Cerebellar cortex (tissue), 1 donor: ENCODE measurements around the gene GPR108.
A peak's percentile ranks its signal among the peaks of the same experiment; 100 is the strongest.
"Not testable (repeated sequence)": the region's sequence is repeated elsewhere in the genome, so short reads cannot be mapped to it uniquely, and the experiment has no call there.

ENCODE experiments used
- DNase-seq: peaks from one replicate; pipeline ENCODE4 v3.0.0-alpha.2; 2015; ENCODE audit warnings: low spot score

GPR108 gene

DNA sequence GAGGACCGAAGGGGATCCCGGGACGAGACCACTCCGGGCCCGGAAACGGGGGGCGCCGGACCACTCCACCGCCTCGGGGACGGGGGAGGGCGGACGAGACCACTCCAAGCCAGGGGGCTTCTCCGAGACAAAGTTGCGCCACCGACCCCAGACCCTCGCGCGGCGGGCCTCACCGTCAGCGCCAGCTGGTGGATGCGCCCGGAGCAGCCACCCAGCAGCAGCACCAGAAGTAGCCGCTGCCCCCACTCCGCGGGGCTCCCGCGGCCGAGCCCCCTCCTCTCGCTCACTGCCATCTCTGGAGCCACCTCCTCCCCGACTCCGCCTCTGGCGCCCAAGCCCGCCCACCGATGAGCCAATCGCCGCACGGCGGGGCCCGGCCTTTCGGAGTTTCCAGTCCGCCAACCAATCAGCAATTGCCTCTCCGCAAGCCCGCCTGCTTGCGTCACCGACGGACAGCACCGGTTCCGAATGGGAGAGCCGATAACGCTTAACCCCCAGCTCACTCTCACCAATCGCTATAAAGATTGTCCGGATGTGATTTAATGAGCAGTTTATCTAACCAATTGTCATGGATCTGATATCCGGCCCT, at the start of gene GPR108:
Gene GPR108 (minus strand): TSS at position 297 of the 589 bp plus-strand sequence. CDS start 4 bp downstream, at position 293.
- DNase-seq, result peak; percentile 100

DNA sequence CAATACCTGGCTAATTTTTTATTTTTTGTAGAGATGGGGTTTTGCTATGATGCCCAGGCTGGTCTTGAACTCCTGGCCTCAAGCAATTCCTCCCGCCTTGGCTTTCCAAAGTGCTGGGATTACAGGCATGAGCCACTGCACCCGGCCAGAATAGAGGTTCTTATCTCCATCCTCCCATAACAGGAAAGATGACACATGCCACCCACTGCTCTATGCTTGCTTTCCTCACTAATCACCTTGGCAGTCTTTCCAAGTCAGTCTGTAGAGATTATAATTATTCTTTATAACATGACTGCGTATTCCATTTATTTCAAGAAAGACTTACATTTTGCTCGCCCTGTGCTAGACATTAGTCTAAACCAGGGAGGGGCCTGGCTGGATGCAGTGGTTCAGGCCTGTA, 41.8 kb upstream of the GPR108 start:
- no peak for DNase-seq

DNA sequence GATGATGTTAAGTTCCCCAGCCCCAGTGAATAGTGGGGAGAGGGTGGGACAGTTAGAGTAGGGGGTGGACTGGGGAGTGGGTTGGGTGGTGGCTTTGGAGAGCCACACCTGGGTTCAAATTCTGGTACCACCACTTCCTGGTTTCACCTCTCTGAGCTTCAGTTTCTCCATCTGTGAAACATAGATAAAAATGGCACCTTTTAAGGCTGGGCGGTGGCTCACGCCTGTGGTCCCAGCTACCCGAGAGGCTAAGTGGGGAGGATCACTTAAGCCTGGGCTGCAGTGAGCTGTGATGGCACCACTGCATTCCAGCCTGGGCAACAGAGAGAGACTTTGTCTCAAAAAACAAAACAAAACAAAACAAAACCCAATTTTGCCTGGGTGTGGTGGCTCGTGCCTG, 41.0 kb upstream of the GPR108 start:
- no peak for DNase-seq

DNA sequence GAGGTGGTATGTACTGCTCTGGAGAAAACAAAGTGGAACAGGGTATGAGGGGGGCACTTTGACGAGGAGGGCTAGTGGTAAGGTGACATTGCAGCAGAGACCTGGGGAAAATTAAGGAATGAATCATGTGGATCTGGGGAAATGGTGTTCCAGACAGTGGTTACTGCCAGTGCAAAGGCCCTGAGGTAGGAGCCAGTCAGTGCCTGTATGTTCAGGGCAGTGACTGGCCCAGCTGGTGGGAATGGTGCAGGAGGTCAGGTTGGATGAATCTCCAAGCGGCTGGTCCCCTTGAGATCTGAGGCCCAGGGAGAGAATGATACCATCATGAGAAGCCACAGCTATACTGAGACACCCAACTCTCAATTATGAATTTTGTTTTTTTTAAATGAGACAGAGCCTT, 40.1 kb upstream of the GPR108 start:
- DNase-seq, result no peak

DNA sequence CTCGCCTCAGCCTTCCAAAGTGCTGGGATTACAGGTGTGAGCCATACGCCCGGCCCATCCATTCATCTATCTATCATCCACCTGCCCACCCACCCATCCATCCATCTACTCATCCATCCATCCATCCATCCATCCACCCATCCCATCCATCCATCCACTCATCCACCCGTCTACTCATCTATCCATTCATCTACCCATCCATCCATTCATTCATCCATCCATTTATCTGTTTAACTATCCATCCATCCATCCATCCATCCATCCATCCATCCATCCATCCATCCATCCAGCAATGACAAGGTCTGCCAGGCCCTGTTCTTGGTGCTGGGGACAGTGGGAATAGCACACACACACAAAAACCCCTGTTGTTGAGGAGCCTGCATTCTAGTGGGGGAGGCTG, 39.6 kb upstream of the GPR108 start:
- no peak for DNase-seq

DNA sequence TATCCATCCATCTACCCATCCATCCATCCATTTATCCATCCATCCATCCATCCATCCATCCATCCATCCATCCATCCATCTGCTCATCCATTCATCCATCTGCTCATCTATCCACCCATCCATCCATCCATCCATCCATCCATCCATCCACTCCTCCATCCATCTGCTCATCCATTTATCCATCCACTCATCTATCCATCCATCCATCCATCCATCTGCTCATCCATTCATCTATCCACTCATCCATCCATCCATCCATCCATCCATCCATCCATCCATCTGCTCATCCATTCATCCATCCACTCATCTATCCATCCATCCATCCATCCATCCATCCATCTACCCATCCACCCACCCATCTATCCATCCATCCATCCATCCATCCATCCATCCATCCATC, 38.7 kb upstream of the GPR108 start:
- not testable (repeated sequence) for DNase-seq

DNA sequence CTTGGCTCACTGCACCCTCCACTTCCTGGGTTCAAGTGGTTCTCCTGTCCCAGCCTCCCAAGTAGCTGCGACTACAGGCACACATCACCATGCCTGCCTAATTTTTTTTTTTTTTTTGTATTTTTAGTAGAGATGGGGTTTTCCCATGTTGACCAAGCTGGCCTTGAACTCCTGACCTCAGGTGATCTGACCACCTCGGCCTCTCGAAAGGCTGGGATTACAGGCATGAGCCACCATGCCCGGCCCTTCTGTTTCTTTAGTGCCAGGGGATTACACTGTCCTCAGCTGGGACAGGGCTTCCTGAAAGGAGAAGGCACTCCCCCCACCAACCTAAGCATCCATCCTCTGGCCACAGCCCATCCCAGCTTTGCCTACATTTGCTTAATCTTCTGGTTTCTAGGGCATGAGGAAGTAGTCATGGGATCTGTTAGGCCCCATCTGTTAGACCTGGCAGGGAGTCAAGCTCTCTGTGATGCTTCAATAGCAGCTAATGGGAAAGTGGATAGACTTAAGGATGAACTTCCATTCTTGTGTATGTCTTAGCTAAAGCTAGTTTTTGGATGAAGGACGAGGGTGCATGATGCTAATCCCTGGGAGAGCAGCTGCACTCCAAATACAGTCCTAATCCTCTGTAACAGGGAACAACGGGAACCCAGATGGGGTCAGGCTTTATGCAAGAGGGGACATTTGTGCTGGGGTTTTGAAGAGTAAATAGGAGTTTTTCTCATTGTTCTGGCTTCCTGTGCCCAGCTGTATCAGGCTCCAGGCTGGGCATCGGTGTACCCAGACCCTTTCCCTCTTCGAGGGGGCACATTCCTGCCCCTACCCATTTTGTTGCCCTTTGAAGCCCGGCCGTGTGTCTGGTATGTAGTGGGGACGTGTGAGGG, 37.7 kb upstream of the GPR108 start:
- DNase-seq, result no peak

DNA sequence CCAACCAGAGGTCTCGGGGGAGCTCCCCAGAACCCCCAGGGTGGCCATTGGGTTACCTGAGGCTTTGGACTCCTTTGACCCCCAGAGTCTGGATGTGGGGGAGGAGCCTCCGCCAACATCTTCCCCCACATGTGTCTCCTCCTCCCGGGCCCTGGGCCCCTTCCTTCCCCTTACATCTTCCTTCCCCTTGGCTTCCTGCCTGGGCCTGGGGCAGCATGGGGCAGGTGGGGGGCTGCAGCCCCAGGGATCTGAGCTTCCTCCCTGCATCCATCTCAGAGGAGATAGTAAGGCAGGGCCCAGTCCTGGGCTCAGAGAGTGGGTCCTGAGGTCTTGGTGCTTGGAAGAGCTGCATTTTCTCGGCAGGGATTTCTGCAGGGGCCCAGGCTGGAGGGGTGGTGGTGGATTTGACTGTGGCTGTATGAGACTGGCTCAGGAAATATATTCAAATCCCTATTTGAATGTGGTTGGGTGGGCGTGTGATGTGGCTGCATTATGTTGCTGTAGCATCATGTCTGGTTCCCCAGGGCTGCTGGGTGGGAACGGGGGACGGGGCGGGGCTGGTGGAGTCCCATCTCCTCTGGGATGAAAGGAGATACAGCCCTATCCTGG, 36.0 kb upstream of the GPR108 start:
- no peak for DNase-seq

DNA sequence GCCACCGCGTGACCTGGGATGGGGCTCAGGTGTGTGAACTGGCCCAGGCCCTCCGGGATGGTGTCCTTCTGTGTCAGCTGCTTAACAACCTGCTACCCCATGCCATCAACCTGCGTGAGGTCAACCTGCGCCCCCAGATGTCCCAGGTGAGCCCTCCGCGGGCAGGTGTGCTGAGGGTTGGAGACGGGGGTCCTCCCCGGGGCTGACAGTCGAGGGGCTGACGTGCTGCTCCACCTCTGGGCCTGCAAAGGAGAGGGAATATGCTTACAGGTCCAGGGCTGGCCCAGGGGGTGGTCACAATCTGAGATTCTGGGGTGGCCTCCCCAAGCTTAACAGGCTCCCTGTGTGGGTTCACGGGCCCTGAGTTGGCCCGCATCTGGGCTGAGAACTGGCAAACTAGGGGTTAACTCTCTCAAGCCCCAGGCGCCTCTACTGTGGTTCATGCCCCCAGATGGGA, 35.5 kb upstream of the GPR108 start:
- no peak for DNase-seq

DNA sequence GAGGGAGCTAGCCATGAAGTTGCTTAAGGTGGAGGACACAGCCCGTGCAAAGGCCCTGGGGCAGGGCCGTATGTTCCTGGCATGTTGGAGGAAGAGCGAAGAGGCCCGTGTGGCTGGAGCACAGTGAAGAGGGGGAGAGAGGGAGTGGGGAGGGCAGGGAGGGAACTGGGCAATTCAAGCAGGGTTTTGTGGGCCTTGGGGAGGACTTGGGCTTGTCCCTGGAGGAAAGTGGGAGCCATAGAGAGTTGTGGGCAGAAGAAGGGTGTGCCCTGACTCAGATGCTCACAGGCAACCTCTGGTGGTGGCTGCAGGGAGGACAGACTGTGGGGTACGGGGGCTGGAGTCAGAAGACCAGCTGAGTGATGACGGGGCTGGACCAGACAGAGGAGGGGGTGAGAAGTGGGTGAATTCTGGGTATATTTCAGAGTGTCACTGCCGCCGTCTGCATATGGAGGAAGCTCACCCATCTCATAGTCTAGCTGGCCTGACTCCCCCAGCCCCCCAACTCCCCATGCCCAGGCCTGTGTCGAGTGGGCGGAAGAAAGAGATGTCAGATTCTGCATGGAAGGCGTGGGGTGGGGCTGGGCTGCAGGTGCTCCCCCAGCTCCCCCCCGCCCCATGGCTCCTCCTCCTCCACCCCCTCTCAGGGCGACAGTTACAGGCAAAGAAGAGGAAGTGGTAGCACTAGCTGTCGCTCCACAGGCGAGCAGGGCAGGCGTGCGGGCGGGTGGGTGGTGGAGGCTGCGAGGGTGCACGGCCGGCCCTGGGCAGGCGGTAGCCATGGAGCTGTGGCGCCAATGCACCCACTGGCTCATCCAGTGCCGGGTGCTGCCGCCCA, 34.9 kb upstream of the GPR108 start, which contains the start of gene VAV1:
Gene VAV1 (plus strand): TSS at position 681 of the 838 bp plus-strand sequence. CDS start 100 bp downstream, at position 781.
- DNase-seq, result no peak

DNA sequence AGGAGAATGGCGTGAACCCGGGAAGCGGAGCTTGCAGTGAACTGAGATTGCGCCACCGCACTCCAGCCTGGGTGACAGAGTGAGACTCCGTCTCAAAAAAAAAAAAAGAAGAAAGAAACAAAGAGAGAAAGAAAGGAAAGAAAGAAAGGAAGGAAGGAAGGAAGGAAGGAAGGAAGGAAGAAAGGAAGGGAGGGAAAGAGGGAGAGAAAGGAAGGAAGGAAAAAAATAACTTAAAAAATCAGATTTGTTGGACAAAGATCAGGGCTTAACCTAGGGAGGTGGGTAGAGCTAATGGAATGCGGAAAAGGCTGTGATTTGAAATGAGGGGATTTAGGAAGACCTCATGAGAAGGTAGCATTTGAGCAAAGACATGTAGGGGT, 34.3 kb upstream of the GPR108 start:
- DNase-seq, result not testable (repeated sequence)

DNA sequence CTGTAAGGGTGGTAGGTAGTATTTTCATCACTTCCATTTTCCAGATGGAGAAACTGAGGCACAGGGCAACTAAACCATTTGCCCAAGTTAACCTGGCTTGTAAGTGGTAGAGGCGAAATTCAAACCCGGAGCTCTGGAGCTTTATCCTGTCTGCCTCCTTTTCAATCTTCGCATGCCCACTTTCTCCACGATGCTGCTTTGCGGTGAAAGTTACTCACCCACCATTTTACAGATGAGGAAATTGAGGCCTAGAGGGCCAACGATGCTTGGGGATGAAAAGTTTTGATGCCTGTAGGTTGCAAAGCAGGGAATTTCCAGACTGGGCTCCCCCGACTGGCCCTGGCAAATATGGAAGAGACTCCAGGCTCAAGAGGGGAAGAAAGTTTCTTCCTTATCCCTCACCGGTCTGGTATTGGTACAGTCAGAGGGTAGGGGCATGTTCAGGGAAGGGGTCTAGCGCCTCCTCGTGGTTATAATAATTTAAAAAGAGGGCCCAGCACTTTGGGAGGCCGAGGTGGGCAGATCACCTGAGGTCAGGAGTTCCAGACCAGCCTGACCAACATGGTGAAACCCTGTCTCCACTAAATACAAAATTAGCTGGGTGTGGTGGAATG, 31.7 kb upstream of the GPR108 start:
- DNase-seq, result peak; percentile 46

DNA sequence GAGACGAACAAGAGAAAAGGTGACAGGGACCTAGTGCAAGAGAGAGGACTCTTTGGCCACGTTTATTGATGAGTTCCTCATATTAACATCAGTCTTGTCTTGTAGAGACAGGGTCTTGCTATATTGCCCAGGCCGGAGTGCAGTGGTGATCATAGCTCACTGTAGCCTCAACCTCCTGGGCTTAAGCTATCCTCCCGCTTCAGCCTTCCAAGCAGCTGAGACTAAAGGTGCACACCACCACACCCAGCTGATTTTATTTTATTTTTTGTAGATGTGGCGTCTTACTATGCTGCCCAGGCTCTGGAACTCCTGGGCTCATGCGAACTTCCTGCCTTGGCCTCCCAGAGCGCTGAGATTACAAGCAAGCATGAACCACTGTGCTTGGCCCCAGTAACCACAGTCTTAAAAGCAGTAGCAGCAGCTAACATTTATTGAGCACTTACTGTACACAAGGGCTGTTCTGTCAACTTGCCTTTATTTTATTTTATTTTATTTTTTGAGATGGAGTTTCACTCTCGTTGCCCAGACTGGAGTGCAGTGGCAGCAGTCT, 30.9 kb upstream of the GPR108 start:
- DNase-seq, result no peak

DNA sequence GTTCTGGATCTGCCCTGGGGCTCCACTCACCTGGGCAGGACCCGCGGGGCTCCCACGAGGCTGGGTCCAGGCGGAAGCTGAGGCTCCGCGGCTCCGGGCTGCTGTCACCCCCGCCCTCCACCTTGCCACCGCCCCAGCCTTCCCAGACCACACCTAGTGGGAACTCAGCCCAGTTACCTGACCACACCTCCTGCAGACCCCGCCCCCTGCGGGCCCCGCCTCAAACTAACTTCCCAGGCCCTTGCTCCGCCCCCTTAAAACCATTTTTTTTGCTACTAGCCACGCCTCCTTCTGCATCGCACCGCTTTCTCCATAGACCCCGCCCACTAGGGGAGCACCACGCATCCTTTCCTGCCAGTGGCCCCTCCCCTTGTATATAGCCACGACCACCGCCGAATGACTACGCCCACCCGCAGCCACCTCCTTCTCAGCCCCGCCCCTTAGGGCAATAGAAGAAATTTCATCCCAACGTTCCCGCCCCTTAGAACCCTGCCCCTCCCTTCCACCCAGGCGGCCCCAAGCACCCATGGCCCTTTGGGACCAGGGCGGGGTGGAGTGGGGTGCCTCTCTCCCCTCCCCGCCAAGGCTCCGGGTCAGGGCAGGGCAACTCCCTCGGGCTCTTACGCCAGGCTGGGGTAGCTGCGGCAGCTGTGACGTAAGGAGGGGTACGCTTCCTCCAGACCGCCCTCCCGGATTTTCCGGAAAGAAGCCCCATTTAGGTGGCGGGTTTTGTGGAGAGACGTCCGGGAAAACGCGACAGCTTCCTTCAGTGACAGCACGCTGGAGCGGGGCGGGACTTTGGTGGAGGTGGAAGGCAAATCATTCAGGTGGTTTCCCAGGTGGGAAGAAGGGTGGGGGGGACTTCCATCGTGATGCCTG, 30.2 kb upstream of the GPR108 start, which contains the start of gene SH2D3A:
Gene SH2D3A (minus strand): TSS at position 79 of the 879 bp plus-strand sequence. CDS start 3,687 bp downstream, outside the sequence.
- DNase-seq, result peak; percentile 52

DNA sequence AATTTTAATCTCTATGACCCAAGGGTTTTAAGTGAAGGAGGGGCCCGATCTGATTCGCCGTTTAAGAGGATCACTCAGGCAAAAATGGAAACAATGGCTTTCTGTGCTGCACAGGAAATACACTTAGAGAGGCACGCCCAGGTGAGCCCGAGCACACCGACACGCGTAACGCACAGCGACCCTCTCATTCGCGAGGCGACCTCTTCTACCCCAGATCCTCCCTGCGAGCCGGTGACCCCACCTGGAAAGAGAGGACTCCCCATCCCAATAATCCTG, 29.6 kb upstream of the GPR108 start:
- DNase-seq, result no peak

DNA sequence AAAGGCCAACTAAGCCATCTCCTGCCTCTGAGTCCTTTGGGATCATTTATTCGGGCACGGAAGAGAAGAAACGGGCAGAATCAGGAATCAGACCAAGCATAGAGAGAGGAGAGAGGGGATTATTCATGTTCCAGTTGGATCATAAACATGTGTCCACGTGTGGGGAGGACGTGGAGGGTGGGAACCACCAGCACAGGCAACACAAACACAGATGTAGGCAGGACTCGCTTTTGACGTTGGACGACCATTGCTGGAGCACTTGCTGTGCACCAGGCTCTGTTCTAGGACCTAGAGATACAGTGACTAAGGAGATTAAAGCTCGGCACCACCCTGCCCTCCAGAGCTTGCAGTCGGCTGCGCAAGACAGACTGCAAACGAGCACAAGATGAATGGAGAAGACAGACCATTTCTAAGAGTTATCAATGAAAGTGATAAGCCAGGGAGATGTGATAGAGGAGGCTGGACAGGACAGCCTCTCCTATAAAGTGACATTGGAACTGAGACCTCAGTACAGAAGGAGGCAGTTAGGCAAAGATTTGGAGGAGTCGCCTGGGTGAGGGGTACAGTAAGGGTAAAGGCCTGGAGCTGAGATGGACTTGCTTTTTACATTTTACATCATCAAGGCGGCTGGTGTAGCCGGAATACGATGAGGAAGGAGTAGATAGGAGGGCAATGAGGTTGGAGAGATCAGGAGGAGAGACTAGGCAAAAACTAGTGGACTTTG, 29.1 kb upstream of the GPR108 start:
- DNase-seq, result no peak

DNA sequence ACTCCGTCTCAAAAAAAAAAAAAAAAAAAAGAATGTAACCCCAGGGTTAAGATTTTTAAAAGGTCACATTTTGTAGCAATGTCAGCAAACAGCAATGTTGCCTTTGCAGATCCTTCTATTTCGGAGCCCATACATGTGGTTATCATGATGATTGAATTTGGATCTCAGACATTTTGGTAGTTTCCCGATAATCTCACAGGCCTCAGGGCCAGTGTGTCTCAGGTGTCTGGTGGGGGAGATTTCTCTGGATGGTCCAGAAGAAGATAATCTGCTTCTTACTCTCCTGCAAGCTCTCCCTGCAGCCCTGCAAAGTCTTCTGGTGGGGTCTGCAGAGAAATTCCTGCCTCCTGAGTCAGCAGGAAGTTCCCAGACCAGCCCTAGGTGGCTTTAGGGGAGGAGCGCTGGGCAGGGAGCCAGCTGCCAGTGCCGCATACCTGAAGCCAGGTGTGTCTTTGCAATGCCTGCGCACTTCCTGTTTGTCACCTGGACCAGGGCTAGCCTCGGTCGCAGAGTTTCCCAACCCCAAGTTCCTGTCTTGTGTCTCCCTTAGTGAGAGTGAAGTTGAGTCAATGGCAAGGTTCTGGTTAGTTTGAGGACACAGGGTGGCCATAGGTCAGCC, 28.5 kb upstream of the GPR108 start:
- DNase-seq, result no peak

DNA sequence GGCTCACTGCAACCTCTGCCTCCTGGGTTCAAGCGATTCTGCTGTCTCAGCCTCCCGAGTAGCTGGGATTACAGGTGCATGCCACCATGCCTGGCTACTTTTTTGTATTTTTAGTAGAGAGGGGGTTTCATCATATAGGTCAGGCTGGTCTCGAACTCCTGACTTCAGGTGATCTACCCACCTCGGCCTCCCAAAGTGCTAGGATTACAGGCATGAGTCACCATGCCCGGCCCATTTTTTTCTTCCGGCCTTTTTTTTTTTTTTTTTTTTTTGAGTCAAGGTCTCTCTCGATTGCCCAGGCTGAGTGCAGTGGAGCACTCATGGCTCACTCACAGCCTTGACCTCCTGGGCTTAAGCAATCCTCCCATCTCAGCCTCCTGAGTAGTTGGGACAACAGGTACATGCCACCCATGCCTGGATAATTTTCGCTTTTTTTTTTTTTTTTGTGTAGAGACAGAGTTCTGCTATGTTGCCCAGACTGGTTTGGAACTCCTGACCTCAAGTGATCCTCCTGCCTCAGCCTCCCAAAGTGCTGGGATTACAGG, 24.9 kb upstream of the GPR108 start:
- not testable (repeated sequence) for DNase-seq
